GM18499 (cell line): ENCODE measurements around the gene SLC22A3.

Experiments used
- ATAC-seq: cut with Tn5 transposase; IDR thresholded peaks from one replicate; pipeline ENCODE4 v1.9.1; 2021; ENCODE audit warnings: moderate number of reproducible peaks; ENCODE audit not compliant: insufficient read depth, unreplicated experiment

The SLC22A3 gene

DNA sequence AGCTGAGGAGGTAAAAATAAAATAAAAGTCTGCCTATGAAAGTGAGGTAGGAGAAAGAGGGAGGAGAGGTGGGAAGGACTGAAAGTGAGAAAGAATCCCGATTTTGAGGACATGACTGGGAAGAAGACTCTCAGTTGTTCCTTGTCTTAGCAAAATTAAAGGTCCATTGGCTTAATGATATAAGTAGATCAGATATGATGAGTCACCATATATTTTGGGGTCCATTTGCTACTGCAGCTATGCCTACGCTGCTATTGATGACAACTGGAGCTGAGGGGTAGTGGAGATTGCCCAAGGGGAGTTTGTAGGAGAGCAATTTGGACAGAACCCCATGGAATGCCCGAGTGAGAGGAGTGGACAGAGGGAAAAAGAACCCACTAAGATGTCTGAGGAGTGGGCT is 15.1 kb upstream of the SLC22A3 start:
- no peak for ATAC-seq

DNA sequence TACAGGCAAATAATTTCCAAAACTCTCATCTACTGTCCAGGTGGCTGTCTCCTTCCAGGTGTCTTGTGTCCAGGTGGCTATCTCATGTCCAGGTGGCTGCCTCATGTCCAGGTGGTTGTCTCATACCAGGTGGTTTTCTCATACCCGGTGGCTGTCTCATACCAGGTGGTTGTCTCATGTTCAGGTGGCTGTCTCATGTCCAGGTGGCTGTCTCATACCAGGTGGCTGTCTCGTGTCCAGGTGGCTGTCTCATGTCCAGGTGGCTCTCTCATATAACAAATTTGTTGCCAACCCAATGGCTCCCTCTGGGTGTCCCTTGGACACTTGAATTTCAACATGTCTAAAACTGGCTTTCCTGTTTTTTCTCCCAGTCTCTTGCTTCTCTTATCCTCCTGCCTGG is 14.3 kb upstream of the SLC22A3 start:
- no peak for ATAC-seq

DNA sequence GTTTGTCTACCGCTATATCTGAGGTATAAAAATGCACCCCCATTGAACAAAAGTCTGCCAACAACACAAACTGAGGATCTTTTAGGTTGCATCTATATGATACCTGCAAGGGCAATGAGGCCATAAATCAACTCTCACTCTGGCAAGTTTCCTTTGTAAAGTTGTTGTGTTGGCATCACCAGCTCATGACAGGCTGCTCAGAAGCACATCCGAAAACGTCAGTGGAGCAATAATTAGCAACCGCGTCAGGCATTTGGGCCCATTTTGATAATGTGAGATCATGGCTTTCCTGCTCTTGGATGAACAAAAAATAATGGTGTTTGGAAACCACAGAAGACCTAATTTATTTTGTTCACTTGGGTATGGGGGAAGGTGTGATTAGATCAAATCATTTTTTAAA is 12.0 kb upstream of the SLC22A3 start:
- no peak for ATAC-seq

DNA sequence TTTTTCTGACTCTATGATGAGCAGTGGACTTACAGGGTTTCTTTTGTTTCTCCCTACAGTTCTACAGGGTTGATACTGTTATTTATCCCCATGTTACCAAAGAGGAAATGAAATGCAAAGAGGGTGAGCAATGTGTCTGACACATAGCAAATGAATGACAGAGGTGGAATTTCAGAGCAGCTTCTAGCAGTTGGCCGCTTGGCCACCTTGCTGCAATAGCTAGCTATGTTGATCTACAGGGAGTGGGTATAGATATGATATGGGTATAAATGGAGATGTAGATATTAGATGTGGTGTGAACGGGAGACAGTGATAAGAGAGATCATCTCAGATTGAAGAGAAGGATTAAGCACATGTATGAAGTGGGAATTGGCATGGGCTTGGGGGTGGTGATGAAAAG is 10.9 kb upstream of the SLC22A3 start:
- no peak for ATAC-seq

GRCh38 chr6:160337991-160338390 is 10.2 kb upstream of the SLC22A3 start:
- ATAC-seq = no peak

DNA sequence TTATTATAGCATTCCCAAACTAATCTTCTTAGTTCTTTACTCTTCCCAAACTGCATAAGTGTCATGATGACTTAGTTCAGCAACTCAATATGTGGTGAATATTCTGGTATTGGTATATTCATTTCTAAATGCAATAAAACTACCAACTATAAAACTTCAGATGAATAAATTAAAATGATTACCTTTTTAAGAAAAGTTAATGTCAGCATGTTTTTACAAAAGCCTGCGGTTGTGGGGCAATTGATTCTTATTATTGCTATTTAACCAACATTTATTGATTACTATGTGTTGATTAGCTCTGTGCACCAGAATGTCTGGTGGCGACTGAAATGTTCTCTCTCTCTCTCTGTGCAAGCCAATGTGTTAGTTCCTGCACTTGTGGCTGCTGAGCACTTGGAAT is 5.0 kb upstream of the SLC22A3 start:
- ATAC-seq = no peak

- no peak for ATAC-seq
Observed at GRCh38 chr6:160344271-160344670, 3.9 kb upstream of the SLC22A3 start.

DNA sequence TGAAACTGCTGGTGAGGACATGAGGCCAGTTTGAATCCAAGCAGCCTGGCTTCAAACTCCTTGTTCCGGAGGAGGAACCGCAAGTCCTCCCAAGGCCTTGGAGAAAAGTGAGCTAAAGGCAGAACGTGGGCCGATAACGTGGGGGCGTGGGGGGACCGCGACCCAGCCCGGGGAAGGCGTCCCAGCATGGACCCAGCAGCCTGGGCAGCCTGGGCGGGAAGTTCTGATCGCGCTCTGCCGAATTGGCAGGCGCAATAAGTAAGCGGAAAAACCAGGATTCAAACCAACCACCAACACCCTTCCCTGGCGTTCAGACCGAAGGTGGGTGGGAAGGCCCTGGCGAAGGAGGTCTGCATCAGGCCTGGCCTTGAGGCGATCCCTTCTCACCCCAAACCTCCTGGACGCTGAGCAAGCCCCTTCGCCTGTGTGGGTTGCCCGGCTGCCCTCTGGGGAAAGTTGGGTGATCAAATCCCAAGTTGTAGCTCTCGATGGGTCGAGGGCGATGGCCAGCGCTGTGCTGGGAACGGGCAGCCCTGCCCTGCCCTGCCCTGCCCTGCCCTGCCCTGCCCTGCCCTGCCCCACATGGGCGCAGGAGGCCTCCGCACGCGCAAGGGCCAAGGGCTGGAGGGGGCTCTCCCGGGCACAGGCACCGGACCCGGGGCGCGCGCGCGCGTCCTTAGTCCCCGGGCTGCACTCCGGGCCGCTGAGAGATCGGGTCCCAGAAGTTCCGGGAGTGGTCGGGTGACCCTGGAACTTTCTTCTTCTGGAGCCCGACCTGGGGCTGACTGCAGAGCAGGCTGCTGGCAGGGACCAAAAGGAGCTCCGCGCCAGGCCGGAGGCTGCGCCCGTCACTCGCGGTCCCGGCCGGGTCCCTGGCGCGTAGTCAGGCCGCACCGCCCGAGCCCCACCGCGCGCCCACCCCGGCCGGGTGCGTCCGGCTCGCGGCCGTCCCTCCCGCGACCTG is 637 bp upstream of the SLC22A3 start:
- ATAC-seq = no peak

DNA sequence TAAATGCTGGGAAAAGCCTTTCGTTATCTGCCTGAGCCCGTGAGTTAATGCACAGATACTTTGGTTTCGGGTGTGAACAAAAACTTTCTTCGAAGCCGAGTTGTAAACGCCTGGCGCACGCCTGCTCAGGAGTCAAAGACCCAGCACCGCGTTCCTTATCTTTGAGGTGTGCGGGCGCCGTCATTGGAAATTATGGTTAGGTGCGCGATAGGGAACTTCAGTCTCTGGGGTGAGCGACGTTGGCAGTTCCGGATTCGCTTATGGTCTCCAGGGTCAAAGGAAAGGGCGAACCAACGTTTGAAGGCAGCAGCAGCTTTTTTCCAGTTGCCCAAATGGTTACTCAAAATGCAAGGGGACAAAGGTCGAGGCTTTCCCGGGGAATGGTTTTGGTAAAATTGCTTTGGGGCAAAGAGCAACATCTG is 853 bp downstream of the SLC22A3 start:
- no peak for ATAC-seq

DNA sequence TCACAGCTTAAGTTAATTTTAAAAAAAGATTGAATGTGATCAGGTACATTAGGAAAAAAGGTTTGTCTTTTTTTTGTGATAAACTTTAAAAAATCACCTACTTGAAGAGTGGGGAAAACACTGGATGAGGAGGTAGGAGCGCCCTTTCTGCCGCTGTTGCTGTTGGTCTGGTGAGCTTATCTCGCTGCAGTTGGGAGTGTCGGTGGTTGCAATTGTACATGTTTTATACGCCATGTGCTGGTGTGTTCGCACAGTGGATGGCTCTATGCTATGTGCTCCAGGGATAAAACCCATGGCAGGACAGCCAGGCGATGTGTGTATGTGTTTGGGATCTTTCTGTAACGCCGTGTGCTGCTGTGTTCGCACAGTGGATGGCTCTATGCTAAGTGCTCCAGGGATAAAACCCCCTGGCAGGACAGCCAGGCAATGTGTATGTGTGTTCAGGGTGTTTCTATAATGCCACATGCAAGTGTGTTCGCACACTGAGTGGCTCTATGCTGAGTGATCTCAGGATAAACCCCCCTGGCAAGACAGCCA is 1.7 kb downstream of the SLC22A3 start:
- ATAC-seq = no peak

DNA sequence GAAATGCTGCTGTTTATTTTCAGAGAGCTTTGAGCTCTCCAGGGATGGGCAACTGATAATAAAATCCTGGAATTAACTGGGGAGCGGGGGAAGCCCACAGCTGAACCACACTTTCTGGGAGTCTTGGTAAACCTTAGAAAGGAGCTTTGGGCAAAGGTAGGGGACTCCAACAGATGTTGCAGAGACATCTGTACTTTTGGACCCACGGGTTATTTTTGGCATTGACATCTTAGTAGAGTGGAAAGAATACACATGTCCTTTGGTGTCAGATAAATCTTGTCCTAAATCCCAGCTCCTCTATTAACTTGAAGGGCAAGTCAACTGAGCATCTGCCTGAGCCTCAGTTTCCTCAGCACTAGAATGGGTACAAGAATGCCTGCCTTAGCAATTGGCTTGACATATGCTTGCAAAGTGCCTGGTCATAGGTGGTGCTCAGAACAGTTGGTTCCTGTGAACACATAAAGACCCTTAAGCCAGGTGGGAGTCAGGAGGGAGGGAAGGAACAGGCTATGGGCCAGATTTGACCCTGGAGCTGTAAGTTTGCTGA is 5.8 kb downstream of the SLC22A3 start:
- ATAC-seq = no peak

DNA sequence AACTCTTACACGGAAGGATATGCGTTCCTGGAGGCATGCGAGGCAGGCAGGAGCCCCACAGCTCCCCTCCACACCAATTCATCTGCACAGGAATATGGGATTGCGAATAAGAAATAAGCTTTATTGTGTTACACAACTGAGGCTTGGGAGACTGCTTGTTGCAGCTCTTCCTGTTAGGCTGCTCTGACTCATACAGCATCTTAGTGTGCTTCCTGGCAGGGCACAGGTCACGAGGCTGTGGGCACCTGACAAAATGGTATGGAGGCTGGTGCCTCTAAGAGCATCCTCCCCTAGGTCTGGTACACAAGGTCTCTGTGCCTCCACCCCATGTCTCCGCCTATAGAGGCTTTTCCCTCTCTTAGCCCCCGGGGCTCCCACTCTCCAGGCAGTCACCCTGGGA is 6.8 kb downstream of the SLC22A3 start:
- no peak for ATAC-seq

DNA sequence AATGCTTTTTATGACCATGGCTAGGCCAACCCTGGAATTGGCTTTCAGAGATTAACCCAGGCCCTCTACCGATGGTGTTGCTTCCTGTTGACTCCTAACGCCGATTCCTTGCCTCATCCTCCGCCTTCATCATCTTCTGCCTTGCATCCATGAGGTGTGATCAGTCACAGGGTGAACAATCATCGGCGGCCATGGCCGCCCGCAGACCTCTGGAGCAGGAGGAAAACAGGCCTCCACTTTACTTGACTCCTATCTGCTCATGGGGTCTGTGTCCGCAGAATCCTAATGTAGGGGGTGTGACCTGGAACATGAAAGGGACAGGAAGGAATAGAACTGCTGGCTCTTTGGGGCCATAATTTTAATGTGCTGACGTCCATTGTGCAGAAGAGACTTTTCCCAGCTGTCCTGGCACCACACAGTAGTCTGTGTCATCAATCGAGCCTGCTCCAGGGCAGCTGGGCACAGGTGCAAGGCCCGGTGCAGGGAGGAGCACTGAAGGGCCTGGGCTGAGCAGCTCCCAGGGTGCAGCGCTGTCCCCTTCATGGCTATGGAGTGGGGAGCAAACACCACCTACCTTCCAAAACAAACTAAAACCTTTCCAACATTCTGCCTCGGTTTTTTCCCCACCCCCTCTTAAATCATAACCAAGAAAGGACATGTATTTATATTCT is 8.0 kb downstream of the SLC22A3 start:
- ATAC-seq = no peak

DNA sequence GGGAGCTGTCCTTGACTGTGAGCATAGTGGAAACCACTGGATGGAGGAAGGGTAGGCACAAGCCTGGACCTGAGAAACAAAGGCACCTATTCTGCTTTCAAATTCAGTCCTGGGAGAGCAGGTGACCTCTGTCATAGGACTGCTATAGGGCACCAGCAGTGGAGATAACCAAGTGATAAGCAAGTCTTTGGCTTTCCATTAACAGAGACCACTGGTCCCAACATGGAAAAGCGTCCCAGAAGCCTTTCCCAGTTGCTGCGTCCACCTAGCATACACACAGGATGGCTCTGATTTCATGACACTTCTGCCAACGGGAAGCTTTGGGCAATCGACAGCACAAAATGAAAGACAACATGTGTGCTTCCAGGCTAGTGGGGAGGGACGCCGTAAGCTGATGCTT is 8.9 kb downstream of the SLC22A3 start:
- no peak for ATAC-seq

DNA sequence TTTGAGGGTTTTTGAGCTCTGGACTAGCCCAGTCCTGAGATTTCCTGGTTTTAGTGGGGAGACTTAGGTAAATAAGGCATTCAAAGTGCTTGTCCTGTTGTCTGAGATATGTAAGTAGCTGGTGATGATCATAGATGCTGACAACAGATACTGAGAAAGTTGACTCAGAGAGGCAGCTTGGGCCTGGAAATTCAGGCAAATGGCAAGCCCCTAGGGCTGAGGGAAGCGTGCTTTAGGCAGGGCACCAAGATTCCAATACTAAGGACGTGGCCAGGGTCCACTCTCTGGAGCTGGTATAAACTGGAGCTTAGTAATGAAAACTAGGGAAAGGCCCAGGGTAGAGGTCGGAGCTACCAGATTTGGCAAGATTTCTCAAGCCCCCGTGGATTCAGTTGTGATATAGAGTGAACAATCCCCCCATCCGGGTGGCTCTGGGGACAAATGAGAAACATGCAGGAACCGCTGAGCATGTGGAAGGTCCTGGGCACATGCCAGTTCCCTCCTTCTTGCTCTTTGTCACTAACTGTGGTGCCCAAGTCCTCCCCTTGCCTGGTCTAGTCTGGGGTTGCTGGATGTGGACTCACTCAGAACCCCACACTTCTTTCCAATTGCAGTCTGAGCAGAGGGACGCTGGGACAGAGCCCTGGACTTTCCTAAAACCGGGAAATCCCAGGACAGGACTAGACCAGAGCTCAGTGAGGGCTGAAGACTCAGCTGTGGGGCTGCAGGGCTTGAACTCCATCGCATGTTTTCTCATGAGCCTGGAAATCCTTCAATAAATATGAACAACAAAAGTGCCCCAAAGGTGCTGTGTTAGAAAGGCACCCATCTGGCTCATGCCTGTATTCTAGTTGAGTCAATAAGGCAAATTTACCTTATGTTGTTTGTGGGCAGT is 10.3 kb downstream of the SLC22A3 start:
- ATAC-seq = no peak

- no peak for ATAC-seq
Observed at GRCh38 chr6:160360955-160361354, 12.8 kb downstream of the SLC22A3 start.

DNA sequence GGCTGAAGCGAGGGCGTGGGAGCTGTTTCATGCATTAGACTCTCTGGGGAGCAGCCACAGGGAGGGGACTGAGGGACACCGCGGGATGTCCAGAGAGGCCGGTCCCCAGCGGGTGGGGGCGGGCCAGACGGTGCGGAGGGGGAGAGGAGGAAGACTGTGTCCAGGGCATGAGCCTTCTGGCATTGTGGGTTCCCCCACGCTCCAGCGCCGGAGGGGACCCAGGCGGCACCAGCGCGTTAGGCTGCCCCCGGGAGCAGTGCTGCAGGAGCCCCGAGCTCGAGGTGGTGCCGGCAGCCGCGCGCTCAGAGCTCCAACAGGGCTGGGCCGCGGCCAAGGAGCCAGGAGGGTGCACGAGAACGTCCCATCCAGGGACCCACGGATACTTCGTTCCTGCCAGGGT is 14.4 kb downstream of the SLC22A3 start:
- ATAC-seq = no peak

GRCh38 chr6:160363016-160363996 is 15.1 kb downstream of the SLC22A3 start:
- ATAC-seq = no peak

- ATAC-seq = no peak
Observed at GRCh38 chr6:160365117-160365516, 16.9 kb downstream of the SLC22A3 start.
